GM21786 (cell line): ENCODE data around the gene PCK2.

Experiments used
- ATAC-seq: cut with Tn5 transposase; IDR thresholded peaks from one replicate; pipeline ENCODE4 v1.9.1; 2021; ENCODE audit not compliant: unreplicated experiment

The PCK2 gene

DNA sequence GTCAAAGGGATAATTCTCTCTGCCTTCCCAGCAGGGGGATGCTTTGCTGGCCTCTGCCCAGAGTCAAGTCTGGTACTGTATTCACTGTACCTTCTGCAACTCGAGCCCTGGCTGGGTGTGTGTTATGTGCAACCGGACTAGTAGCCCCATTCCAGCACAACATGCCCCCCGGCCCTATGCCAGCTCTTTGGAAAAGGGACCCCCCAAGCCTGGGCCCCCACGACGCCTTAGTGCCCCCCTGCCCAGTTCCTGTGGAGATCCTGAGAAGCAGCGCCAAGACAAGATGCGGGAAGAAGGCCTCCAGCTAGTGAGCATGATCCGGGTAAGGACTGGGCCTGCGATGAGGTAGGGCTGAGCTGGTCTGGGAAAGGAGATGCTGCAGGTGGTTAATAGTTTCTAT lies 56.5 kb downstream of the PCK2 start:
- no peak for ATAC-seq

DNA sequence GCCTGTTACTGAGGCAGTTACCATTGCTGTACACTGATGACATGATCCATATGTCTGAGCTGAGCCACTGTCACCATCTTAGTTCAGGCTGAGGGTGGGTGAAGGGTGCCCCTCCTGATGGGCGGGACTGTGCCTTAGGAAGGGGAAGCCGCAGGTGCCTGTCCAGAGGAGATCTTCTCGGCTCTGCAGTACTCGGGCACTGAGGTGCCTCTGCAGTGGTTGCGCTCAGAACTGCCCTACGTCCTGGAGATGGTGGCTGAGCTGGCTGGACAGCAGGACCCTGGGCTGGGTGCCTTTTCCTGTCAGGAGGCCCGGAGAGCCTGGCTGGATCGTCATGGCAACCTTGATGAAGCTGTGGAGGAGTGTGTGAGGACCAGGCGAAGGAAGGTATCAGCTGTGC lies 56.9 kb downstream of the PCK2 start:
- no peak for ATAC-seq

DNA sequence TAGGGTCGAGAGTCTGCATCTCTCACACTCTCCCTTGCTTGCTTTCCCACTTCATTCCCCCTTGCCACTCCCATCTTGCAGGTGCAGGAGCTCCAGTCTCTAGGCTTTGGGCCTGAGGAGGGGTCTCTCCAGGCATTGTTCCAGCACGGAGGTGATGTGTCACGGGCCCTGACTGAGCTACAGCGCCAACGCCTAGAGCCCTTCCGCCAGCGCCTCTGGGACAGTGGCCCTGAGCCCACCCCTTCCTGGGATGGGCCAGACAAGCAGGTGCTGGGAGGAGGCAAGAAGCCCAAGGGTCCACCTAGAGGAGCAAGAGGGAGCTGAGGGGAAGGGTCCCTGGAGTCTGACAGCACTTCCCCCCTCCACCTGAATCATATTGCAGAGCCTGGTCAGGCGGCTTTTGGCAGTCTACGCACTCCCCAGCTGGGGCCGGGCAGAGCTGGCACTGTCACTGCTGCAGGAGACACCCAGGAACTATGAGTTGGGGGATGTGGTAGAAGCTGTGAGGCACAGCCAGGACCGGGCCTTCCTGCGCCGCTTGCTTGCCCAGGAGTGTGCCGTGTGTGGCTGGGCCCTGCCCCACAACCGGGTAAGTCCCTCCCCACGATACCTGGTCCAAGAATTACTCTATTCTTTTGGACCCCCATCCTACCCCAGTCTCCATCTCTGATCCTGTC lies 57.4 kb downstream of the PCK2 start:
- no peak for ATAC-seq
